Fibroblast of mammary gland (primary cell): ENCODE results near the gene CHAF1B.

Source experiments
- DNase-seq: peaks from one replicate; pipeline ENCODE4 v3.0.0-alpha.2; 2010; ENCODE audit warnings: low read depth
- H3K4me3 ChIP-seq: 2 replicates; pipeline ENCODE4 v1.5.1; 2011; ENCODE audit warnings: low read depth, mild to moderate bottlenecking, low read length, moderate library complexity; ENCODE audit not compliant: control insufficient read depth
- TF ChIP-seq, protein P1 (sequence below): conservative IDR thresholded peaks from 2 replicates; pipeline ENCODE4 v1.5.1; 2011; ENCODE audit warnings: low read depth, low read length, inconsistent platforms; ENCODE audit not compliant: control insufficient read depth, insufficient read depth

Gene CHAF1B

GRCh38 chr21:36349315-36349714 is 35.9 kb upstream of the CHAF1B start:
- no peak overlapping the region for H3K4me3 ChIP-seq
- TF ChIP-seq, protein P1, sequence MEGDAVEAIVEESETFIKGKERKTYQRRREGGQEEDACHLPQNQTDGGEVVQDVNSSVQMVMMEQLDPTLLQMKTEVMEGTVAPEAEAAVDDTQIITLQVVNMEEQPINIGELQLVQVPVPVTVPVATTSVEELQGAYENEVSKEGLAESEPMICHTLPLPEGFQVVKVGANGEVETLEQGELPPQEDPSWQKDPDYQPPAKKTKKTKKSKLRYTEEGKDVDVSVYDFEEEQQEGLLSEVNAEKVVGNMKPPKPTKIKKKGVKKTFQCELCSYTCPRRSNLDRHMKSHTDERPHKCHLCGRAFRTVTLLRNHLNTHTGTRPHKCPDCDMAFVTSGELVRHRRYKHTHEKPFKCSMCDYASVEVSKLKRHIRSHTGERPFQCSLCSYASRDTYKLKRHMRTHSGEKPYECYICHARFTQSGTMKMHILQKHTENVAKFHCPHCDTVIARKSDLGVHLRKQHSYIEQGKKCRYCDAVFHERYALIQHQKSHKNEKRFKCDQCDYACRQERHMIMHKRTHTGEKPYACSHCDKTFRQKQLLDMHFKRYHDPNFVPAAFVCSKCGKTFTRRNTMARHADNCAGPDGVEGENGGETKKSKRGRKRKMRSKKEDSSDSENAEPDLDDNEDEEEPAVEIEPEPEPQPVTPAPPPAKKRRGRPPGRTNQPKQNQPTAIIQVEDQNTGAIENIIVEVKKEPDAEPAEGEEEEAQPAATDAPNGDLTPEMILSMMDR, result no peak
- no peak for DNase-seq

DNA sequence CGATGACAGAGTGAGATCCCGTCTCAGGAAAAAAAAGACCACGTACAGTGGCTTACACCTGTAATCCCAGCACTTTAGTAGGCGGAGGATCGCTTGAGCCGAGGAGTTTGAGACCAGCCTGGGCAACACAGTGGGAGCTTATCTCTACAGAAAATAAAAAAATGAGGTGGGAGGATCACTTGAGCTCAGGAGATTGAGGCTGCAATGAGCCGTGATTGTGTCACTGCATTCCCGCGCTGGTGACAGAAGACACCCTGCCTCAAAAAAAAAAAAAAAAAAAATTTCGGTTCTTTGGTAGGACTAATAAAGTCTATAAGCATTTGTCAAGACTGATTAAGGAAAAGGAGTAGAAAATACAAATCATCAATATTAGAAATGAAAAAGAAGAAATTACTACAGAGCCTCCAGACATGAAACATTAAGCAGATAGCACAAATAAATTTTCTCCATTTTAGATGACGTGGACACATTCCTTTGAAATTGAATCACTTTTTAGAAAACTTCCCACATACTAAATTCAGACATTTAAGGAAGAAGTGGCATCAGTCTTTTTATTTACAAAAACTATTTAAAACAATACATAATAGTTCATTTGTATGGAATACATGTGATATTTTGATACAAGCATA is 34.8 kb upstream of the CHAF1B start:
- H3K4me3 ChIP-seq, result no peak overlapping the region
- TF ChIP-seq, protein P1, result no peak
- peak; percentile 67 for DNase-seq

DNA sequence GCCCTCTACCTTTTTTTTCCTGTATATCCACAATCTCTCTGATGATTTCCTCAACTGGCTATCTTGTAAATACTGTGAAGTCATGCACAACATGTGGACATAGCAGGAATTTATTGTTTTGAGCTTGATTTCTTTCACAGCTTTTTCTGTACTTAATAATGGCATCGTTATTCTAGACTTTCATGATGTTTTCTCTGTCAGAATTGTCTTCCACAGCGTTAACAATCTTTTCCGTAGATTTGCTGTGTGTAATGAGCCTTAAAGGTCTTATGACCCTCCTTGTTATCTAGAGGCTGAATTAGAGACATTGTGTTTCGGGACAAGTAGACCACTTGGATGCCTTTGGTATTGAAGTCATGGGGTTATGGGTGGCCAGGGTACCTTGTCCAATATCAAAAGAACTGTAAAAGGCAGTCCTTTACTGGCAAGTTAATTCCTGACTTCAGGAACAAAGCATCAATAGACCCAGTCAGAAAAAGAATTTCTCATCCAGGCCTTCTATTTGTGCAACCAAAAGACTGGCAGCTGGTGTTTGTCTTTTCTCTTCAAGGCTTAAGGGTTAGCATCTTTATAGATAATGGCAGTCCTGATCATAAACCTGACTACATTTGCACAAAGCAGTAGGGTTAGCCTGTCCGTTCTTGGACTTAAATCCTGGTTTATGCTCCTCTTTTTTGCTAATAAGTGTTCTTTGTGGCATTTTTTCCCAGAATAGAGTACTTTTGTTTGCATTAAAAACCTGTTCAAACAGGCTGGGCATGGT is 30.1 kb upstream of the CHAF1B start:
- no peak for DNase-seq
- no peak overlapping the region for H3K4me3 ChIP-seq
- TF ChIP-seq, protein P1, result no peak

DNA sequence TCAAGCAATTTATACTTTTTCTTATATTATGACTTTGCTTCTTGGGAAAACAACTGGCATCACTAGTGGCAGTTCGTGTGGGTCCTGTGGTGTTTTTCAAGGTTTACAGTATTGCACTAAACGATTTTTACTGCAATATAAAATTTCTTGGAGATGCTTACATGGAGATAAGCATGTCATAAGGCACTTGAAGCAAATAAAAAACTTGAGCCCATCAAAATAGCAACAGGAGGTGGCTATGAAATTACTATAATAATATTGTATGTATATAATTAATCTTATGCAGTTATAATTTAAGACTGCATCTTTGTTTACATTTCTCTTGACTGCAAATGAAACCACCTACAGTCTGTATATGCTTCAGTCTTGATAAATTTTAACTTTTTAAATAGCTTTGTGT is 29.3 kb upstream of the CHAF1B start:
- TF ChIP-seq, protein P1, result no peak
- H3K4me3 ChIP-seq, result no peak overlapping the region
- no peak for DNase-seq

DNA sequence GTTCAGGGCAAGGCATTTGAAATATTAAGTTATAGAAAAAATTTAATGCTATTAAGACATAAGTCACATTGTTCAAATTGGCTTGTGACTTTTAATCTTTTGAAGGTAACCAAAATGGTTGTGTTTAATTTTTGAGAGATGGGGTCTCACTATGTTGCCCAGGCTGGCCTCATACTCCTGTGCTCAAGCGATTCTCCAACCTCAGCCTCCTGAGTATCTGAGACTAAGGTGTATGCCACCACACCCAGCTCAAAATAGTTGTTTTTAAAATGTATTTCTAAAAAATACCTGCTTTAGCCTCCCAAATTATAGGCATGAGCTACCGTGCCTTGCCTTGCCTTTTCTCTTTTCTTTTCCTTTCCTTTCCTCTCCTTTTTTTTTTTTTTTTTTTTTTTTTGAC is 26.0 kb upstream of the CHAF1B start:
- TF ChIP-seq, protein P1, result no peak
- no peak for DNase-seq
- no peak overlapping the region for H3K4me3 ChIP-seq

GRCh38 chr21:36369064-36369685 is 16.0 kb upstream of the CHAF1B start:
- TF ChIP-seq, protein P1, result no peak
- no peak for DNase-seq
- H3K4me3 ChIP-seq, result no peak overlapping the region
